Measurements from ENCODE around the gene AUTS2. TPM values are rescaled to one million over a fixed set of nuclear protein-coding genes. Genes with fewer than 3 reads are reported as not detected.

Gene AUTS2
- total RNA-seq, 1 experiment from 2014 or later, result 42.1 TPM

- Histone ChIP-seq H3K27me3 (replicated peaks; ENCODE audit: insufficient read depth, low read depth, low read length, poor library complexity) (no peaks in the 10 kb centered on the region), H3K27ac (ENCODE audit: low read depth, low read length, poor library complexity, severe bottlenecking) (no peak overlapping the region), H3K36me3 (ENCODE audit: insufficient read depth, low read length, poor library complexity, severe bottlenecking) (no peaks in the 10 kb centered on the region), H3K4me3 (ENCODE audit: low read depth, low read length, poor library complexity, severe bottlenecking) (no peak overlapping the region), H3K4me1 (ENCODE audit: insufficient read depth, low read length, poor library complexity, severe bottlenecking) (peaks cover 15% of the 10 kb centered on the region), H3K9me3 (ENCODE audit: low read depth, low read length, poor library complexity, severe bottlenecking) (no peaks in the 10 kb centered on the region)
- DNase-seq (ENCODE audit: low spot score), result peak; percentile 41
- intact Hi-C loops (cut with micrococcal nuclease; ENCODE audit: unreplicated experiment), result no loop called here
- TF ChIP-seq EZH2 (IDR thresholded peaks at IDR 0.05; ENCODE audit: borderline replicate concordance, low read depth, low read length, poor library complexity, severe bottlenecking) (no peak), CTCF (conservative IDR thresholded peaks at IDR 0.05; ENCODE audit: low read depth, low read length) (no peak)
- no TSS peak for BruUV-seq (replicated peaks)
- POLR2A ChIA-PET (ENCODE audit: low non-redundant PET), result interaction anchor here (0.7 kb wide), 1 partner anchor 74 kb away, joined by 4 read pairs; no protein-coding TSS in a partner anchor
- CTCF ChIA-PET, result no interaction called here
These were observed 462.2 kb downstream of the AUTS2 start for GRCh38 chr7:70060298-70061068.

- ChIA-PET POLR2A (ENCODE audit: low non-redundant PET) (no interaction called here), CTCF (no interaction called here)
- BruUV-seq (replicated peaks), result no TSS peak
- H3K4me1 ChIP-seq (ENCODE audit: insufficient read depth, low read length, poor library complexity, severe bottlenecking), result peaks cover 15% of the 10 kb centered on the region
- no peak overlapping the region for H3K4me3 ChIP-seq (ENCODE audit: low read depth, low read length, poor library complexity, severe bottlenecking)
- no peaks in the 10 kb centered on the region for H3K9me3 ChIP-seq (ENCODE audit: low read depth, low read length, poor library complexity, severe bottlenecking)
- H3K27me3 ChIP-seq (replicated peaks; ENCODE audit: insufficient read depth, low read depth, low read length, poor library complexity), result no peaks in the 10 kb centered on the region
- DNase-seq (ENCODE audit: low spot score), result no peak
- no peak overlapping the region for H3K27ac ChIP-seq (ENCODE audit: low read depth, low read length, poor library complexity, severe bottlenecking)
- TF ChIP-seq CTCF (conservative IDR thresholded peaks at IDR 0.05; ENCODE audit: low read depth, low read length), result no peak
- no peak for TF ChIP-seq EZH2 (IDR thresholded peaks at IDR 0.05; ENCODE audit: borderline replicate concordance, low read depth, low read length, poor library complexity, severe bottlenecking)
- intact Hi-C loops (cut with micrococcal nuclease; ENCODE audit: unreplicated experiment), result no loop called here
- H3K36me3 ChIP-seq (ENCODE audit: insufficient read depth, low read length, poor library complexity, severe bottlenecking), result no peaks in the 10 kb centered on the region
These were observed 465.1 kb downstream of the AUTS2 start for GRCh38 chr7:70063371-70063770.

- no peaks in the 10 kb centered on the region for H3K9me3 ChIP-seq (ENCODE audit: low read depth, low read length, poor library complexity, severe bottlenecking)
- no peaks in the 10 kb centered on the region for H3K27me3 ChIP-seq (replicated peaks; ENCODE audit: insufficient read depth, low read depth, low read length, poor library complexity)
- no peak overlapping the region for H3K4me3 ChIP-seq (ENCODE audit: low read depth, low read length, poor library complexity, severe bottlenecking)
- no peak for DNase-seq (ENCODE audit: low spot score)
- POLR2A ChIA-PET (ENCODE audit: low non-redundant PET), result no interaction called here
- TF ChIP-seq CTCF (conservative IDR thresholded peaks at IDR 0.05; ENCODE audit: low read depth, low read length) (no peak), EZH2 (IDR thresholded peaks at IDR 0.05; ENCODE audit: borderline replicate concordance, low read depth, low read length, poor library complexity, severe bottlenecking) (no peak)
- no peaks in the 10 kb centered on the region for H3K36me3 ChIP-seq (ENCODE audit: insufficient read depth, low read length, poor library complexity, severe bottlenecking)
- H3K27ac ChIP-seq (ENCODE audit: low read depth, low read length, poor library complexity, severe bottlenecking), result no peak overlapping the region
- intact Hi-C loops (cut with micrococcal nuclease; ENCODE audit: unreplicated experiment), result no loop called here
- CTCF ChIA-PET, result no interaction called here
- peaks cover 15% of the 10 kb centered on the region for H3K4me1 ChIP-seq (ENCODE audit: insufficient read depth, low read length, poor library complexity, severe bottlenecking)
- BruUV-seq (replicated peaks), result no TSS peak
These were observed 465.7 kb downstream of the AUTS2 start for GRCh38 chr7:70063927-70064326.

Measured in A673 (cell line).